ENCODE measurements around the gene CEP295NL. TPM values are rescaled to one million over a fixed set of nuclear protein-coding genes. Genes with fewer than 3 reads are reported as not detected.

Gene CEP295NL, protein sequence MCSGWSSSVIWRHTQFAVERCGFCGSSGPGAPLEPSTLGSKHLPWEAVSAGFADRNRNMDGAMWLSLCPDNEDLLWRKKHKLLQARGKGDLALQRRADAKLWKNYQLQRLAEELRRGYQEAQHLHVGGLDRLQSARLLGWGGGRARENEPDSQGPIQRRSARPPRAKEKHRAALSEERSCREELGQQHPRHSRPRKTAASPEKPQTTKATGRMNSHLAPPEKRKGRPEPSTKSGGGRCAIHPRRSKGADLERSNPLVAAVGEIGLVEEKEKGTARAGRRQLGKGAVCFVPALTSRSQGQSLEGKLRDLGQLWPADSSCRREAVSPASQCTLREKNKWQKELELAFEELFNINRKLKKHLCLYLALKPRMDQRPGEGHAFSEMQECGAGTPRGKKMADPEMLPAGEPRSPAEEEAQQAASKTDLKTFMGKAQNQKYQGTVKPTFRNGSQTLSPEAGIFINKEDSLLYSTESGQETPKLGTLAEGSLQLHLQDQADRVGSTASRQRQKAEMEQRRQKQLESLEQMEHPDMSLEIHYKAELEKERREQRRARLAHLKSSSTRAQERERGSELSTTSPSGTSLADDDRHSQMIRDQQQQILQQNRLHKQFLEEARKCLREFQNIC
- total RNA-seq (2021) = 0.42 and 0.66 TPM in 2 replicates
- long read RNA-seq = 0 reads

DNA sequence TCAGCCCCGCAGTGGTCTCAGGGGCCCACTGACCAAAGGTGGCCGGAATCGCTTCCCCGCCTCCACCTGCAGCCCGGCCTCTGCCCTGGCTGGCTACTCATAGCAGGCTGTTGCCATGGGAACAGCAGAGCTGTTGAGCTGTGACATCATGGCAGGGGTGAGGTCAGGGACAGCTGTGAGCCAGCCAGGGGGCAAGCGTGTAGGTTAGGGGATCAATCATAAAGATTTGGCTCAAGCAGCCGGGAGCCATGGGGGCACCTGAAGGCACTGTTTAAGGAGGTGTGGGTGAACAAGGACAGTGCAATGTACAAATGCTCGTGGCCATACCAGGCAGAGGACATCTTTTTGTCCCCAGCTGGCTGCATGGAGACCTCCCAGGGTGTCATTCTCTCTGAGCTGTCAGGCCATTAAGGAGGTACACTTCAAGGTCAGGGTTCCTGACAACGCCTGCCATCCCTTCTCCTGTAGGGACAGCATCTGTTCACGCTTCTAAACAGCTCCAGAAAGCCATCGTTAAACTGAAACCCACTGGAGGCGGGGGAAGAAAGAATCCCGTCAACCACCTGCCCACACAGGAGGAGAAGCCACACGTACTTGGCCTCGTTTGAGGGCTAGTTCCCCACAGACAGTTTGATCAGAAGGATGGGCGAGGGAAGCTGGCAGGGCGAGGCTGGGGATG, at the start of gene CEP295NL:
CEP295NL (minus strand) TSS at position 101 of the 679 bp plus-strand sequence. CDS start 1,373 bp downstream, outside the sequence.
- Histone ChIP-seq H3K4ac (ENCODE audit: low read depth, low read length) (no peak within 1 kb of the TSS), H2BK15ac (ENCODE audit: low read depth, low read length) (no peak within 1 kb of the TSS), H3K56ac (ENCODE audit: insufficient read length, low read depth, low read length) (no peak within 1 kb of the TSS), H2BK5ac (ENCODE audit: insufficient read length, low read length) (no peak within 1 kb of the TSS), H2BK120ac (ENCODE audit: low read depth, low read length, poor library complexity, severe bottlenecking) (no peak within 1 kb of the TSS), H3K14ac (ENCODE audit: insufficient read depth, low read length) (no peak within 1 kb of the TSS; the same call in 1 of the 2 replicates), H2AK5ac (ENCODE audit: insufficient read length, low read length) (no peak within 1 kb of the TSS), H2BK12ac (ENCODE audit: insufficient read length, low read depth, low read length) (no peak within 1 kb of the TSS), H3K23me2 (ENCODE audit: insufficient read length, low read depth, low read length, poor library complexity, severe bottlenecking) (no peaks in the 10 kb centered on the region), H3T11ph (ENCODE audit: low read length) (no peak within 1 kb of the TSS), H3K4me1 (ENCODE audit: insufficient read depth, low read length) (0 out of 2 replicates have a peak, but pooled peaks cover 1% of the 10 kb centered on the region), H3K79me1 (ENCODE audit: insufficient read depth, low read depth, low read length, poor library complexity, severe bottlenecking) (peaks cover 3% of the 10 kb centered on the region), H4K8ac (replicated peaks; ENCODE audit: insufficient read length, low read depth, low read length) (no peak within 1 kb of the TSS), H4K91ac (ENCODE audit: insufficient read length, low read depth, low read length) (no peak within 1 kb of the TSS), H2BK20ac (ENCODE audit: low read depth, low read length, poor library complexity, severe bottlenecking) (no peak within 1 kb of the TSS), H3K4me2 (ENCODE audit: insufficient read depth, insufficient read length, low read length) (no peak within 1 kb of the TSS), H3K18ac (ENCODE audit: insufficient read length, low read depth, low read length) (no peak within 1 kb of the TSS), H3K23ac (ENCODE audit: insufficient read length, low read depth, low read length) (no peak within 1 kb of the TSS), H3K79me2 (ENCODE audit: insufficient read depth, low read length) (no peaks in the 10 kb centered on the region), H3K9ac (ENCODE audit: extremely low read depth, insufficient read length, low read length) (no peak within 1 kb of the TSS), H2AFZ (ENCODE audit: low read length) (no peak within 1 kb of the TSS), H3K27me3 (ENCODE audit: insufficient read depth, low read length) (no peaks in the 10 kb centered on the region), H4K20me1 (ENCODE audit: control insufficient read depth, insufficient read depth, insufficient read length) (no peaks in the 10 kb centered on the region), H3K27ac (ENCODE audit: insufficient read length, low read depth, low read length) (no peak within 1 kb of the TSS), H4K5ac (ENCODE audit: insufficient read length, low read depth, low read length) (no peak within 1 kb of the TSS), H3K9me3 (ENCODE audit: control insufficient read depth, low read depth, low read length) (no peaks in the 10 kb centered on the region)
- no peak for DNase-seq
- no peaks in the 10 kb centered on the region for H3K27me3 Mint-ChIP-seq (ENCODE audit: low read depth)
- peak within 1 kb of the TSS in 2 of 3 experiments; percentile 56 to 73; a peak in 5 of 7 replicates for H3K27ac Mint-ChIP-seq
- peaks cover 19 to 34% of the 10 kb centered on the region in 2 experiments for H3K4me1 Mint-ChIP-seq
- H3K36me3 Mint-ChIP-seq (ENCODE audit: insufficient read depth in 1 of 3, low read depth in 3 of 3) = peaks cover 0 to 8% (median 5%) of the 10 kb centered on the region in 3 experiments; a peak in 6 of 7 replicates
- no CpG with 5 or more reads among the region's 17 CpGs for WGBS (ENCODE audit: extremely low coverage, insufficient read length, low lambda C conversion rate)
- H3K9me3 Mint-ChIP-seq = no peaks in the 10 kb centered on the region
- TF ChIP-seq, protein P1, sequence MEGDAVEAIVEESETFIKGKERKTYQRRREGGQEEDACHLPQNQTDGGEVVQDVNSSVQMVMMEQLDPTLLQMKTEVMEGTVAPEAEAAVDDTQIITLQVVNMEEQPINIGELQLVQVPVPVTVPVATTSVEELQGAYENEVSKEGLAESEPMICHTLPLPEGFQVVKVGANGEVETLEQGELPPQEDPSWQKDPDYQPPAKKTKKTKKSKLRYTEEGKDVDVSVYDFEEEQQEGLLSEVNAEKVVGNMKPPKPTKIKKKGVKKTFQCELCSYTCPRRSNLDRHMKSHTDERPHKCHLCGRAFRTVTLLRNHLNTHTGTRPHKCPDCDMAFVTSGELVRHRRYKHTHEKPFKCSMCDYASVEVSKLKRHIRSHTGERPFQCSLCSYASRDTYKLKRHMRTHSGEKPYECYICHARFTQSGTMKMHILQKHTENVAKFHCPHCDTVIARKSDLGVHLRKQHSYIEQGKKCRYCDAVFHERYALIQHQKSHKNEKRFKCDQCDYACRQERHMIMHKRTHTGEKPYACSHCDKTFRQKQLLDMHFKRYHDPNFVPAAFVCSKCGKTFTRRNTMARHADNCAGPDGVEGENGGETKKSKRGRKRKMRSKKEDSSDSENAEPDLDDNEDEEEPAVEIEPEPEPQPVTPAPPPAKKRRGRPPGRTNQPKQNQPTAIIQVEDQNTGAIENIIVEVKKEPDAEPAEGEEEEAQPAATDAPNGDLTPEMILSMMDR (conservative IDR thresholded peaks at IDR 0.05) = no peak
- H3K4me3 Mint-ChIP-seq = peak within 1 kb of the TSS in 1 of 2 experiments; percentile 17; a peak in 1 of 5 replicates

All from H9 (cell line).